B cell (primary cell): ENCODE results near the gene CECR2.

Experiments
- EZH2 ChIP-seq: IDR thresholded peaks from 2 replicates; pipeline ENCODE4 v1.6.1; 2012; ENCODE audit warnings: borderline replicate concordance, low read depth, mild to moderate bottlenecking, moderate library complexity, low read length; ENCODE audit not compliant: insufficient read depth, poor library complexity, severe bottlenecking
- TF ChIP-seq, protein P1 (sequence below): fragments of 200-600 bp; IDR thresholded peaks from one replicate; pipeline ENCODE4 v1.8.0; 2022; ENCODE audit warnings: antibody characterized with exemption, mild to moderate bottlenecking

DNA sequence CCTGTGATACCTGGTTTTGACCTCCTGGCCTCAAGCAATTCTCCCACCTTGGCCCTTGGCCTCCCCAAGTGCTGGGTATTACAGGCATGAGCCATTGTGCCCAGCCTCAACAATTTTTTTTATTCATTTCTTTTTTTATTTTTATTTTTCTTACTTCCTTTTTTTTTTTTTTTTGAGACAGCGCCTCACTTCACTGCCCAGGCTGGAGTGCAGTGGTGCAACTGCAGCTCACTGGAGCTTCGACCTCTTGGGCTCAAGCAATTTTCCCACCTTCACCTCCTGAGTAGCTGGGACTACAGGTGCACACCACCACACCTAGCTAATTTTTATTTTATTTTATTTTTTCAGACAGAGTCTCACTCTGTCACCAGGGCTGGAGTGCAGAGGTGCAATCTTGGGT lies 25.5 kb upstream of the CECR2 start:
- TF ChIP-seq EZH2: no peak
- TF ChIP-seq, protein P1, sequence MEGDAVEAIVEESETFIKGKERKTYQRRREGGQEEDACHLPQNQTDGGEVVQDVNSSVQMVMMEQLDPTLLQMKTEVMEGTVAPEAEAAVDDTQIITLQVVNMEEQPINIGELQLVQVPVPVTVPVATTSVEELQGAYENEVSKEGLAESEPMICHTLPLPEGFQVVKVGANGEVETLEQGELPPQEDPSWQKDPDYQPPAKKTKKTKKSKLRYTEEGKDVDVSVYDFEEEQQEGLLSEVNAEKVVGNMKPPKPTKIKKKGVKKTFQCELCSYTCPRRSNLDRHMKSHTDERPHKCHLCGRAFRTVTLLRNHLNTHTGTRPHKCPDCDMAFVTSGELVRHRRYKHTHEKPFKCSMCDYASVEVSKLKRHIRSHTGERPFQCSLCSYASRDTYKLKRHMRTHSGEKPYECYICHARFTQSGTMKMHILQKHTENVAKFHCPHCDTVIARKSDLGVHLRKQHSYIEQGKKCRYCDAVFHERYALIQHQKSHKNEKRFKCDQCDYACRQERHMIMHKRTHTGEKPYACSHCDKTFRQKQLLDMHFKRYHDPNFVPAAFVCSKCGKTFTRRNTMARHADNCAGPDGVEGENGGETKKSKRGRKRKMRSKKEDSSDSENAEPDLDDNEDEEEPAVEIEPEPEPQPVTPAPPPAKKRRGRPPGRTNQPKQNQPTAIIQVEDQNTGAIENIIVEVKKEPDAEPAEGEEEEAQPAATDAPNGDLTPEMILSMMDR: no peak
